Measurements from ENCODE around the gene AMIGO1. TPM values are rescaled to one million over a fixed set of nuclear protein-coding genes. Genes with fewer than 3 reads are reported as not detected.
A peak's percentile ranks its signal among the peaks of the same experiment; 100 is the strongest.

Gene AMIGO1
- total RNA-seq, 1 experiment from 2014 or later = 1.5 TPM

DNA sequence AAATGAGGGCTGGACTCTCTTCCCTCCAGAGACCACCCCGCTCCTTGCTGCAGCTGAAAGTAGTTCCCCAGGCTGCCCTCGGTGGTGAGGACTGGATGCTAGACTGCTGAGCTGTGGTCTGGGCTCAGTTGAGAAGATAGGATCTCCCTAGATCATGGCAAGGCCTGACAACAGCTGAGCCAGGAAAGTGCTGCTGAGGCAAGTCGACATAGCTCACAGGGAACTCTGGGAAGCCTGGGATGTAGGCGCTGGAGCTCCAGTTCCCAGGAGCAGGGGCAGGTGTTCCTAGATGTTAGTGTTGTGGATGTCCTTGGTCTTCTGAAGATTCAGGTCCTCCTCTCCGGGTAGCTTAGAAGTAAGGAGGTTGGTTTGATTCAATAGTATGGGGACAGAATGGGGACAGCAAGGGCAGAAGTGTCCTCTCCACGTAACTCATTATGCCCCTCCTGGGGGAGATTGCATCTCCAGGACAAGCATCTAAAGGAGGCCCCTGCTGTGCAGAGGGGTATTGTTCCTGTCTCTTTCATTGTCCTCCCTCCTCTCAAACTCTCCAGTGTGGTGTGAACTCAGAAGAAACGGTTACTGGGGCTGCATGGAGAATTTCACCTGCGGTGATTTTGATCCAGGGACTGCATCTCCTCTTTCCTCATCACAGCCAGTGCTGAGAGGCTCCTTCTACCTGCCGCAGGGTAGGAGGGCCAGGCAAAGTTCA lies 11.9 kb downstream of the AMIGO1 start:
- Mint-ChIP-seq H3K9me3 (ENCODE audit: unreplicated experiment) (no peaks in the 10 kb centered on the region), H3K36me3 (ENCODE audit: insufficient read depth, unreplicated experiment) (peaks cover 6% of the 10 kb centered on the region), H3K27ac (ENCODE audit: unreplicated experiment) (no peak overlapping the region), H3K4me3 (ENCODE audit: unreplicated experiment) (no peak overlapping the region), H3K27me3 (ENCODE audit: insufficient read depth, unreplicated experiment) (no peaks in the 10 kb centered on the region), H3K4me1 (ENCODE audit: low read depth, unreplicated experiment) (no peaks in the 10 kb centered on the region)
- Histone ChIP-seq H3K4me1 (no peaks in the 10 kb centered on the region), H3K4me3 (ENCODE audit: low read depth, low read length) (no peak overlapping the region), H3K9me3 (no peaks in the 10 kb centered on the region), H3K36me3 (ENCODE audit: control insufficient read depth, insufficient read depth, low read length) (no peaks in the 10 kb centered on the region), H3K27me3 (replicated peaks; ENCODE audit: control insufficient read depth, insufficient read depth, low read length) (no peaks in the 10 kb centered on the region)
- DNase-seq = no peak
- POLR2A ChIA-PET = no interaction called here
- CTCF ChIA-PET = interaction anchor here (11.6 kb wide), 1 partner anchor 34 kb away, joined by 131 read pairs; no protein-coding TSS in a partner anchor
- BruUV-seq (replicated peaks) = no TSS peak
- TF ChIP-seq, protein P1, sequence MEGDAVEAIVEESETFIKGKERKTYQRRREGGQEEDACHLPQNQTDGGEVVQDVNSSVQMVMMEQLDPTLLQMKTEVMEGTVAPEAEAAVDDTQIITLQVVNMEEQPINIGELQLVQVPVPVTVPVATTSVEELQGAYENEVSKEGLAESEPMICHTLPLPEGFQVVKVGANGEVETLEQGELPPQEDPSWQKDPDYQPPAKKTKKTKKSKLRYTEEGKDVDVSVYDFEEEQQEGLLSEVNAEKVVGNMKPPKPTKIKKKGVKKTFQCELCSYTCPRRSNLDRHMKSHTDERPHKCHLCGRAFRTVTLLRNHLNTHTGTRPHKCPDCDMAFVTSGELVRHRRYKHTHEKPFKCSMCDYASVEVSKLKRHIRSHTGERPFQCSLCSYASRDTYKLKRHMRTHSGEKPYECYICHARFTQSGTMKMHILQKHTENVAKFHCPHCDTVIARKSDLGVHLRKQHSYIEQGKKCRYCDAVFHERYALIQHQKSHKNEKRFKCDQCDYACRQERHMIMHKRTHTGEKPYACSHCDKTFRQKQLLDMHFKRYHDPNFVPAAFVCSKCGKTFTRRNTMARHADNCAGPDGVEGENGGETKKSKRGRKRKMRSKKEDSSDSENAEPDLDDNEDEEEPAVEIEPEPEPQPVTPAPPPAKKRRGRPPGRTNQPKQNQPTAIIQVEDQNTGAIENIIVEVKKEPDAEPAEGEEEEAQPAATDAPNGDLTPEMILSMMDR (IDR thresholded peaks at IDR 0.05; ENCODE audit: insufficient read depth in 1 of 2, low read depth in 1 of 2, low read length in 1 of 2, severe bottlenecking in 1 of 2, unreplicated experiment in 1 of 2) = no peak
- intact Hi-C loops (cut with micrococcal nuclease; ENCODE audit: unreplicated experiment) = loop anchor here (1.0 kb wide), 1 partner anchor 35 kb away; no protein-coding TSS in a partner anchor

GRCh38 chr1:109495738-109496137 lies 13.8 kb downstream of the AMIGO1 start:
- H3K9me3 Mint-ChIP-seq (ENCODE audit: unreplicated experiment) = no peaks in the 10 kb centered on the region
- peaks cover 6% of the 10 kb centered on the region for H3K36me3 Mint-ChIP-seq (ENCODE audit: insufficient read depth, unreplicated experiment)
- no peaks in the 10 kb centered on the region for H3K36me3 ChIP-seq (ENCODE audit: control insufficient read depth, insufficient read depth, low read length)
- no peaks in the 10 kb centered on the region for H3K4me1 Mint-ChIP-seq (ENCODE audit: low read depth, unreplicated experiment)
- no peaks in the 10 kb centered on the region for H3K9me3 ChIP-seq
- TF ChIP-seq, protein P1 (IDR thresholded peaks at IDR 0.05; ENCODE audit: insufficient read depth in 1 of 2, low read depth in 1 of 2, low read length in 1 of 2, severe bottlenecking in 1 of 2, unreplicated experiment in 1 of 2) = no peak
- POLR2A ChIA-PET = no interaction called here
- peak overlapping the region; percentile 97 for H3K4me3 Mint-ChIP-seq (ENCODE audit: unreplicated experiment)
- no peaks in the 10 kb centered on the region for H3K4me1 ChIP-seq
- H3K4me3 ChIP-seq (ENCODE audit: low read depth, low read length) = no peak overlapping the region
- no peaks in the 10 kb centered on the region for H3K27me3 ChIP-seq (replicated peaks; ENCODE audit: control insufficient read depth, insufficient read depth, low read length)
- no peak overlapping the region for H3K27ac Mint-ChIP-seq (ENCODE audit: unreplicated experiment)
- no peaks in the 10 kb centered on the region for H3K27me3 Mint-ChIP-seq (ENCODE audit: insufficient read depth, unreplicated experiment)
- BruUV-seq (replicated peaks) = no TSS peak
- CTCF ChIA-PET = interaction anchor here (11.6 kb wide), 1 partner anchor 36 kb away, joined by 131 read pairs; no protein-coding TSS in a partner anchor
- DNase-seq = no peak
- intact Hi-C loops (cut with micrococcal nuclease; ENCODE audit: unreplicated experiment) = no loop called here

- BruUV-seq (replicated peaks) = no TSS peak
- TF ChIP-seq, protein P1 (IDR thresholded peaks at IDR 0.05; ENCODE audit: insufficient read depth in 1 of 2, low read depth in 1 of 2, low read length in 1 of 2, severe bottlenecking in 1 of 2, unreplicated experiment in 1 of 2) = peak; percentile 73 to 76
- Histone ChIP-seq H3K36me3 (ENCODE audit: control insufficient read depth, insufficient read depth, low read length) (no peaks in the 10 kb centered on the region), H3K9me3 (no peaks in the 10 kb centered on the region), H3K27me3 (replicated peaks; ENCODE audit: control insufficient read depth, insufficient read depth, low read length) (no peaks in the 10 kb centered on the region), H3K4me3 (ENCODE audit: low read depth, low read length) (peak within 1 kb of the TSS; percentile 65), H3K4me1 (no peaks in the 10 kb centered on the region)
- peak within 1 kb of the TSS; percentile 69 for H3K27ac Mint-ChIP-seq (ENCODE audit: unreplicated experiment)
- H3K9me3 Mint-ChIP-seq (ENCODE audit: unreplicated experiment) = no peaks in the 10 kb centered on the region
- peaks cover 6% of the 10 kb centered on the region for H3K36me3 Mint-ChIP-seq (ENCODE audit: insufficient read depth, unreplicated experiment)
- ChIA-PET CTCF (interaction anchor here (0.6 to 11.6 kb wide), 6 partner anchors 10 to 327 kb away, joined by 3 to 131 read pairs (median 6); partner anchors contain the start of genes ATXN7L2 and GNAI3), POLR2A (interaction anchor here (0.6 to 0.9 kb wide), 2 partner anchors 10 to 355 kb away, joined by 3 to 7 read pairs; partner anchors contain the start of gene ATXN7L2)
- peak; percentile 84 to 89 for DNase-seq
- no peaks in the 10 kb centered on the region for H3K4me1 Mint-ChIP-seq (ENCODE audit: low read depth, unreplicated experiment)
- no peaks in the 10 kb centered on the region for H3K27me3 Mint-ChIP-seq (ENCODE audit: insufficient read depth, unreplicated experiment)
- intact Hi-C loops (cut with micrococcal nuclease; ENCODE audit: unreplicated experiment) = loop anchor here (1.0 kb wide), 1 partner anchor 38 kb away; no protein-coding TSS in a partner anchor
- H3K4me3 Mint-ChIP-seq (ENCODE audit: unreplicated experiment) = peak within 1 kb of the TSS; percentile 97
Observed at GRCh38 chr1:109493805-109494539, 15.6 kb downstream of the AMIGO1 start, which contains the start of gene CYB561D1. TSS of gene CYB561D1 (plus strand) at chr1:109494094. CDS start at chr1:109494140, 46 bp downstream.

Data from Caco-2 (cell line).